Adrenal gland (tissue), 12 donors: Measurements from ENCODE around the gene ASTN2. TPM values are rescaled to one million over a fixed set of nuclear protein-coding genes. Genes with fewer than 3 reads are reported as not detected.

ENCODE experiments used
- DNase-seq, 7 donors: peaks; one replicate each; pipeline ENCODE4 v3.0.0-alpha.2; 2019 to 2020
- H3K27ac ChIP-seq, 5 donors: fragments of 200-600 bp; sonication (generic) in 4 of 5; 1 replicate in 3 of 5; 2 replicates in 2 of 5; pipeline versions ENCODE4 v1.5.1 to v1.8.0; 2016 to 2020; ENCODE audit warnings: mild to moderate bottlenecking in 1 of 5
- H3K27me3 ChIP-seq: fragments of 200-600 bp; 2 replicates; pipeline ENCODE4 v1.8.0; 2021
- H3K36me3 ChIP-seq, 2 donors: fragments of 200-600 bp; replicated peaks in 1 of 2; 1 replicate in 1 of 2; 2 replicates in 1 of 2; pipeline versions ENCODE4 v1.5.1 to v1.8.0; 2018 to 2022
- H3K4me1 ChIP-seq, 2 donors: fragments of 200-600 bp; replicated peaks in 1 of 2; 1 replicate in 1 of 2; 2 replicates in 1 of 2; pipeline versions ENCODE4 v1.5.1 to v1.8.0; 2018 to 2021
- H3K4me3 ChIP-seq, 4 donors: fragments of 200-600 bp; sonication (generic) in 3 of 4; one replicate each; pipeline ENCODE4 v1.5.1; 2016 to 2018
- H3K9me3 ChIP-seq, 3 donors: fragments of 200-600 bp; sonication (generic) in 1 of 3; replicated peaks in 1 of 3; 1 replicate in 2 of 3; 2 replicates in 1 of 3; pipeline versions ENCODE4 v1.5.1 to v1.8.0; 2016 to 2021
- POLR2A ChIP-seq, 2 donors: fragments of 450-650 bp; IDR thresholded peaks; one replicate each; pipeline ENCODE4 v1.6.1; 2017; ENCODE audit warnings: antibody characterized with exemption in 2 of 2, mild to moderate bottlenecking in 2 of 2, moderate library complexity in 1 of 2
- WGBS, 4 donors: extraction: QIAGEN DNeasy Blood & Tissue Kit in 2 of 4; methylation state at CpG; one replicate each; pipeline versions ENCODE4 v1.1.5 to v1.1.7; 2013 to 2017; 5-methylcytosine and 5-hydroxymethylcytosine counted together
- intact Hi-C, 2 donors: fragments of 100-400 bp; cut with DNase I; formaldehyde crosslinking; loops; one replicate each; pipeline versions ENCODE4 v1.14.1 to v1.15.0; 2022 to 2023
- polyA plus RNA-seq, 3 donors: library from polyadenylated mRNA; stranded (reverse); fragments of 200-250 nt in 2 of 3; fragments of 350-450 nt in 1 of 3; fragmentation: Illumina TruSeq in 1 of 3; extraction: RNeasy Lipid Tissue Mini Kit (QIAGEN cat#74804) in 1 of 3; gene quantifications; one replicate each; pipeline ENCODE4 v1.2.3, GENCODE V29; 2013 to 2014
- total RNA-seq, 9 donors: library from RNA; depleted of rRNA in 4 of 9; stranded (reverse); fragments of >200 nt in 4 of 9; fragments of 120-200 nt in 1 of 9; fragmentation: NEBNext Ultra II Directional in 1 of 9; extraction: Animal tissue kit (Norgen Biotek cat#: 25700) in 1 of 9; gene quantifications; one replicate each; pipeline versions ENCODE4 v1.1.0 to v1.2.4, GENCODE V29; 2013 to 2023
- TF ChIP-seq, protein P1 (sequence below), 6 experiments: fragments of 450-650 bp in 4 of 6; fragments of 200-600 bp in 2 of 6; sonication (generic) in 1 of 6; IDR thresholded peaks; 1 replicate in 5 of 6; 2 replicates in 1 of 6; pipeline versions ENCODE4 v1.5.1 to v1.8.0; 2016 to 2021; ENCODE audit warnings: antibody characterized with exemption in 6 of 6, mild to moderate bottlenecking in 2 of 6, moderate library complexity in 1 of 6
- donor health status: healthy with polysubstance abuse.
- donor health status: Bipolar disorder and iron deficiency.
- donor health status: DM: yes; HTN: yes; CAD: no.
- donor health status: DM: no; HTN: no; CAD: no.
- donor health status: DM: no; HTN: no; CAD: no.
- donor health status: DM: yes; HTN: yes; CAD: no.

ASTN2 gene
- total and polyA plus RNA-seq, 12 donors = 2.5 to 15.6 (median 6.8) TPM

DNA sequence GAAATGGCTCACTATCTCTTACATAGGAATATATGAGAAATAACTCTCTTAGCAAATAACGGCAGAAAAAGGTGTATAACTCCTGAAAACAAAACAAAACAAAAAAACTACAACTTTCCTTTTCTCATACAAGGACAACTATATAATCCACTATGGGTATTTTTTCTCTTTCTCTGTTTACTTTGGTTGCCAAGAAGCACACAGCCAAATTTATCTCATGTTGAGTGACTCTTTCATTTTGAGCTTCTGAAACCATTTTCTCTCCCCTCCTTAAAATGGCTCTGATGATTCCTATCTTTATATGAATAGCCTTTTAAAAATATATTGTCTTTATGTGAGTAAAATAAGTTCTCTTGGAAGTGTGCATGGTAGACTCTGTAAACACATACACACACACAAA lies 599.0 kb downstream of the ASTN2 start:
- no peak for DNase-seq
- TF ChIP-seq POLR2A (IDR thresholded peaks at IDR 0.05) = no peak
- TF ChIP-seq, protein P1, sequence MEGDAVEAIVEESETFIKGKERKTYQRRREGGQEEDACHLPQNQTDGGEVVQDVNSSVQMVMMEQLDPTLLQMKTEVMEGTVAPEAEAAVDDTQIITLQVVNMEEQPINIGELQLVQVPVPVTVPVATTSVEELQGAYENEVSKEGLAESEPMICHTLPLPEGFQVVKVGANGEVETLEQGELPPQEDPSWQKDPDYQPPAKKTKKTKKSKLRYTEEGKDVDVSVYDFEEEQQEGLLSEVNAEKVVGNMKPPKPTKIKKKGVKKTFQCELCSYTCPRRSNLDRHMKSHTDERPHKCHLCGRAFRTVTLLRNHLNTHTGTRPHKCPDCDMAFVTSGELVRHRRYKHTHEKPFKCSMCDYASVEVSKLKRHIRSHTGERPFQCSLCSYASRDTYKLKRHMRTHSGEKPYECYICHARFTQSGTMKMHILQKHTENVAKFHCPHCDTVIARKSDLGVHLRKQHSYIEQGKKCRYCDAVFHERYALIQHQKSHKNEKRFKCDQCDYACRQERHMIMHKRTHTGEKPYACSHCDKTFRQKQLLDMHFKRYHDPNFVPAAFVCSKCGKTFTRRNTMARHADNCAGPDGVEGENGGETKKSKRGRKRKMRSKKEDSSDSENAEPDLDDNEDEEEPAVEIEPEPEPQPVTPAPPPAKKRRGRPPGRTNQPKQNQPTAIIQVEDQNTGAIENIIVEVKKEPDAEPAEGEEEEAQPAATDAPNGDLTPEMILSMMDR (IDR thresholded peaks at IDR 0.05) = no peak
- intact Hi-C loops = no loop called here
- H3K9me3 ChIP-seq = no peaks in the 10 kb centered on the region
- no peak overlapping the region for H3K4me3 ChIP-seq
- H3K27me3 ChIP-seq = no peaks in the 10 kb centered on the region
- no peaks in the 10 kb centered on the region for H3K36me3 ChIP-seq
- no peak overlapping the region for H3K27ac ChIP-seq
- 70 to 91% (median 78%) methylated on average over 1 of the region's 1 CpG for WGBS, 4 donors
- peaks cover 0 to 4% of the 10 kb centered on the region in 2 donors for H3K4me1 ChIP-seq

DNA sequence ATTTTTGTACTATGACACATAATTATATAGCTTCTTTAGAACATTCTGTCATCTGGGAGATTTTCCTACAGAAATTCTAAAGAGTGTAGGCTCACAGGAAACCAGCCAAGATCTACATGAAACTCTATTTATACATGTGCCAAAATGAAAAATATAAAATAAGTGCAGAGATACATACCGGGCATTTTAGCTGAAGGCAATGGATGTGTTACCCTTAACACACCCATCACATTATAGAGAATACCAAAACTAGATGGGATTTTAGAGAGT lies 601.9 kb downstream of the ASTN2 start:
- Histone ChIP-seq H3K27me3 (no peaks in the 10 kb centered on the region), H3K36me3 (no peaks in the 10 kb centered on the region), H3K27ac (no peak overlapping the region), H3K4me1 (no peaks in the 10 kb centered on the region), H3K9me3 (no peaks in the 10 kb centered on the region), H3K4me3 (no peak overlapping the region)
- 58 to 69% (median 64%) methylated on average over 1 of the region's 1 CpG for WGBS, 4 donors
- intact Hi-C loops = no loop called here
- no peak for DNase-seq
- TF ChIP-seq POLR2A (IDR thresholded peaks at IDR 0.05) = no peak
- TF ChIP-seq, protein P1 (IDR thresholded peaks at IDR 0.05) = no peak

DNA sequence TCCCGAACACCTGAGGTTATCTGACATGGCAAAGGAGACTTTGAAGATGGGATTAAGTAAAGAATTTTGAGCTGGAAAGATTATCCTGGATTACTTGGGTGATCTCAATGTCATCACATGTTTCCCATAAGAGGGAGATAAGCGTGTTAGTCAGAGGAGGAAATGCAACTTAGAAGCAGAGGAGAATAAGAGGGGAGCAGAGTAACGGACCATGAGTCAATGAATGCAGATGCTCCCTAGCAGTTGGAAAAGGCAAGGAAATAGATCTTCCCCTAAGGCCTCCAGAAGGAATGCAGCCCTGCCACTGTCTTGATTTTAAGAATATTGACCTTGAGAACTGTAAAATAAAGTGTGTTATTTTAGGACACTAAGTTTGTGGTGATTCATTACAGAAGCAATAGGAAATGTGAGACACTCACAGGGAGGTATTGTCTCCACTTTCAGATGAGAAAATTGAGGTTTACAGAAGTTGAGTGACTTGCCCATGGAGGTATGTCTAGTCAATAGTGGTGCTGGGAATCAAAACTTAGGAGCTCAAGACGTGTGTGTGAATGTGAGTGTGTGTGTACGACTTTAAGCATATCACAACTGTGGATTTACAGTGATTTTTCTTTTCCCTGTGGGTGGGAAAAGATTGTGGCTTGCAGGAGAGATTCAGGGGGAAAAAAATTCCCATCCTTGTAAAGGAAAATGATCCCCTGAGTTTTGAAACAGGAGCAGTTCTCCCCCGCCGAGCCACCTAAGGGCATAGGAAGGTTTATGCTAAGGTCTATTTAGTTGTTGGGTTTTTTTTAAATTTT lies 602.4 kb downstream of the ASTN2 start:
- H3K27ac ChIP-seq = no peak overlapping the region
- H3K9me3 ChIP-seq = no peaks in the 10 kb centered on the region
- TF ChIP-seq POLR2A (IDR thresholded peaks at IDR 0.05) = no peak
- TF ChIP-seq, protein P1 (IDR thresholded peaks at IDR 0.05) = no peak
- H3K27me3 ChIP-seq = no peaks in the 10 kb centered on the region
- H3K36me3 ChIP-seq = no peaks in the 10 kb centered on the region
- H3K4me3 ChIP-seq = no peak overlapping the region
- intact Hi-C loops = no loop called here
- H3K4me1 ChIP-seq = no peaks in the 10 kb centered on the region
- WGBS, 4 donors = 62 to 73% (median 64%) methylated on average over 7 of the region's 7 CpGs
- no peak for DNase-seq

DNA sequence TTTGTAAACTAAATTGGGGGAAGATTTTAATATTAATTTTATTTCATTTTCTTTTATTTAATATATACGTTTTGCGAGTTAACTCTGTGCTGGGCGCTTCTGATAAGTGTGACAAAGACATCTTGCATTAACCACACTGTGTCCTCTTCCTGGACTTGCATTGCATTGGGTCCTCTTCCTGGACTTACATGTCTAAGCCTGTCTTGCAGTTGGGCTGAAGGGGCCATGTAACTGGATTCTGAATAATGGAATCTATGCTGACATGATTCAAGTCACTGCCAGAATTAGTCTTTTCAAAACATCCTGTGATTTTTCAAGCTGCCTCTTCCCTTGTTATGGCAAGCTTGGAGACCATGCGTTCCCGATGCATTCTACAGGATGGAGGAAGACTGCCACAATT lies 605.2 kb downstream of the ASTN2 start:
- Histone ChIP-seq H3K4me1 (no peaks in the 10 kb centered on the region), H3K27ac (no peak overlapping the region), H3K27me3 (no peaks in the 10 kb centered on the region), H3K4me3 (no peak overlapping the region), H3K36me3 (no peaks in the 10 kb centered on the region), H3K9me3 (no peaks in the 10 kb centered on the region)
- TF ChIP-seq, protein P1 (IDR thresholded peaks at IDR 0.05) = no peak
- TF ChIP-seq POLR2A (IDR thresholded peaks at IDR 0.05) = no peak
- intact Hi-C loops = no loop called here
- WGBS, 4 donors = 61 to 78% (median 64%) methylated on average over 5 of the region's 5 CpGs
- no peak for DNase-seq
